ENCODE measurements around the gene ATP6V0B.
A peak's percentile ranks its signal among the peaks of the same experiment; 100 is the strongest.

ATP6V0B gene

GRCh38 chr1:43974443-43975248 lies at the start of gene ATP6V0B:
ATP6V0B (plus strand) TSS chr1:43974960; CDS start chr1:43975041, 81 bp downstream.
- DNase-seq (ENCODE audit: low read depth in 3 of 3) = peak; percentile 90 to 97 (median 95)

DNA sequence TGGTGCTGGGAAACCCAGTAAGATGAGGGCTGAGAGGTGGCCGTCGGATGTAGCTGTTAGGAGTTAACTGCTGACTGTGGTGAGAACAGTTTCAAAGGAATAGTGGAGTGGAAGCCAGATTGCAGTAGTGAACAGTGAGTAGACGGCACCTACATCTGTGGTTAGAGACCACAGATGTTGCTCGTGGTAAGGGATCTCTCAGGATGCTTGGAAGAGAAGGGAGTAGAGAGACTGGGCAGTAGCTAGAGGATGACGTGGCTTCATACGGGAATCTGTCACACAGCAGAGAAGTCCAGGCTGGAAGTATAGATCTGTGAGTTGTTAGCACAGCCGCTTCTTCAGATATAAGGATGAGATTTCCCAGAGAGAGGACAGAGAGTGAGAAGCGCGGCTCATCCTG lies 48.9 kb upstream of the ATP6V0B start:
- no peak for DNase-seq (ENCODE audit: low read depth in 3 of 3)

DNA sequence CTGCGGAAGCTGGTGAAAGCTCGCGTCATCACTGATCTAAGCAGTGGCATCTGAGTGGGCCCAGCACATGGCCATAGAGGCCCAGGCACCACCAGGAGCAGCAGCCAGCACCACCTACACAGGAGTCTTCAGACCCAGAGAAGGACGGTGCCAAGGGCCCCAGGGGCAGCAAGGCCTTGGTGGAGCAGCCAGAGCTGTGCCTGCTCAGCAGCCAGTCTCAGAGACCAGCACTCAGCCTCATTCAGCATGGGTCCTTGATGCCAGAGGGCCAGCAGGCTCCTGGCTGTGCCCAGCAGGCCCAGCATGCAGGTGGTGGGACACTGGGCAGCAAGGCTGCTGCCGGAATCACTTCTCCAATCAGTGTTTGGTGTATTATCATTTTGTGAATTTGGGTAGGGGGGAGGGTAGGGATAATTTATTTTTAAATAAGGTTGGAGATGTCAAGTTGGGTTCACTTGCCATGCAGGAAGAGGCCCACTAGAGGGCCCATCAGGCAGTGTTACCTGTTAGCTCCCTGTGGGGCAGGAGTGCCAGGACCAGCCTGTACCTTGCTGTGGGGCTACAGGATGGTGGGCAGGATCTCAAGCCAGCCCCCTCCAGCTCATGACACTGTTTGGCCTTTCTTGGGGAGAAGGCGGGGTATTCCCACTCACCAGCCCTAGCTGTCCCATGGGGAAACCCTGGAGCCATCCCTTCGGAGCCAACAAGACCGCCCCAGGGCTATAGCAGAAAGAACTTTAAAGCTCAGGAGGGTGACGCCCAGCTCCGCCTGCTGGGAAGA lies 44.4 kb upstream of the ATP6V0B start:
- DNase-seq (ENCODE audit: low read depth in 3 of 3) = no peak

DNA sequence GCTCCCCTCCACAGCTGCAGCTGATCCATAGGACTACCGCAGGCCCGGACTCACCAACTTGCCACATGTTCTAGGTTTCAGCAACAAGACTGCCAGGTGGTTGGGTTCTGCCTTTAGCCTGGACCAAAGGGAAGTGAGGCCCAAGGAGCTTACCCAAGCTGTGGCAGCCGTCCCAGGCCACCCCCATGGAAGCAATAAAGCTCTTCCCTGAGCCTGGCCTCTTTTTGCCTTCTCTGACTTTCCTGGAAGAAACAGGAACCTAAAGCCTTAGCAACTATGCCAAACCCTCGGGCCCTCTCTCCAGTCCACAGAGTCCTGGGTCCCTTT lies 43.8 kb upstream of the ATP6V0B start:
- no peak for DNase-seq (ENCODE audit: low read depth in 3 of 3)

- DNase-seq (ENCODE audit: low read depth in 3 of 3) = no peak
Measured at GRCh38 chr1:43931711-43932660, 42.8 kb upstream of the ATP6V0B start.

GRCh38 chr1:43932786-43933385 lies 41.9 kb upstream of the ATP6V0B start:
- DNase-seq (ENCODE audit: low read depth in 3 of 3) = no peak

DNA sequence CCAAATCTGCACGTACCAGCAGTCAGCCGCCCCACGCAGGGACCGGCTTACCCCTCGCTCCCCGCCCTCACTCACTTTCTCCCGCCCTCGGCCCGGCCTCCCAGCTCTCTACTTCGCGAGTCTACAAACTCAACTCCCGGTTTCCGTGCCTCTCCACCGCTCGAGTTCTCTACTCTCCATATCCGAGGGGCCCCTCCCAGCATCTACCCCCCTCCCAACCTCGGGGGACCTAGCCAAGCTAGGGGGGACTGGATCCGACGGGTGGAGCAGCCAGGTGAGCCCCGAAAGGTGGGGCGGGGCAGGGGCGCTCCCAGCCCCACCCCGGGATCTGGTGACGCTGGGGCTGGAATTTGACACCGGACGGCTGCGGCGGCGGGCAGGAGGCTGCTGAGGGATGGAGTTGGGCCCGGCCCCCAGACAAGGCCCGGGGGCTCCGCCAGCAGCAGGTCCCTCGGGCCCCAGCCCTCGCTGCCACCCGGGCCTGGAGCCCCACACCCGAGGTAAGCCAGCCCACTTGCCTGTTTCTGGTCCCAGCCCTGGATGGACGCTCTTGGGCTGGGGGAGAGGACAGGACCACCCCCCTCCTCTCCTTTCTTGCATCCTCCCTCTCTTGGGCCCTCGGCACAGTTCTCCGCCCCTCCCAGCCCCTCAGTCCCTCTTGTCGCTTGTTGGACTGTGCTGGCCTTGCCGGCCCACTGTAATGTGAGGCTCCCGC lies 41.2 kb upstream of the ATP6V0B start, which contains the start of gene ARTN:
Gene ARTN (plus strand): TSS at position 416 of the 715 bp plus-strand sequence. CDS start 1,856 bp downstream, outside the sequence.
- no peak for DNase-seq (ENCODE audit: low read depth in 3 of 3)

- DNase-seq (ENCODE audit: low read depth in 3 of 3) = peak in 2 of 3 donors; percentile 33 to 68
Measured at GRCh38 chr1:43934101-43934985, 40.4 kb upstream of the ATP6V0B start.

DNA sequence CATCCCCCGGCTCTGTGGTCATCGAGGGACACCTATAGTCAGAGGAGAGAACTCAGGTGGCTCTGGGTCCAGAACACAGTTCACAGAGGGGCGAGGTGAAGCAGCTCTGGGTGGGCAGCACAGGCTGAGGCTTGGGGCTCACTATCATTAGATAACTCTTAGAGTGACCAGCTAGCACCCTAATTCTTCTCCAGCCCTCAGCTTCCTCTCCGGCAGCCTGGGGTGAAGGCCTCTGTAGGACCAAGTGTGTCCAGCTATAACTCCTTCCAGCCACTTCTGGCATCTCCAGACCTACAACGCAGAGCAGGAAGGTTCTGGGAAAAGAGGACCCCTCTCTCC lies 39.8 kb upstream of the ATP6V0B start:
- no peak for DNase-seq (ENCODE audit: low read depth in 3 of 3)

DNA sequence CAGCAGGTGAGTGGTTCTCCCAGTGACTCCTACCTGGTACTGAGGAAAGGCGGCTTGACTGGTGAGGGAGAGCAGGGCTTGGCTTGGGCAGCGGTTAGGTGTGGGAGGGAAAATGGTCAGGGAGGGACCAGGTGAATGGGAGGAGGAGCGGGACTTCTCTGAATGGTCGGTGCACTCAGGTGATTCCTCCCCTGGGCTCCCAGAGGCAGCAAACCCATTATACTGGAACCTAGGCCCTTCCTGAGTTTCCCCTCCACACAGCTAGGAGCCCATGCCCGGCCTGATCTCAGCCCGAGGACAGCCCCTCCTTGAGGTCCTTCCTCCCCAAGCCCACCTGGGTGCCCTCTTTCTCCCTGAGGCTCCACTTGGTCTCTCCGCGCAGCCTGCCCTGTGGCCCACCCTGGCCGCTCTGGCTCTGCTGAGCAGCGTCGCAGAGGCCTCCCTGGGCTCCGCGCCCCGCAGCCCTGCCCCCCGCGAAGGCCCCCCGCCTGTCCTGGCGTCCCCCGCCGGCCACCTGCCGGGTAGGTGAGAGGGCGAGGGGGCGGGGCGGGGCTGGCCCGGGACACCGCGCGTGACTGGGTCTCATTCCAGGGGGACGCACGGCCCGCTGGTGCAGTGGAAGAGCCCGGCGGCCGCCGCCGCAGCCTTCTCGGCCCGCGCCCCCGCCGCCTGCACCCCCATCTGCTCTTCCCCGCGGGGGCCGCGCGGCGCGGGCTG lies 38.9 kb upstream of the ATP6V0B start:
- no peak for DNase-seq (ENCODE audit: low read depth in 3 of 3)

DNA sequence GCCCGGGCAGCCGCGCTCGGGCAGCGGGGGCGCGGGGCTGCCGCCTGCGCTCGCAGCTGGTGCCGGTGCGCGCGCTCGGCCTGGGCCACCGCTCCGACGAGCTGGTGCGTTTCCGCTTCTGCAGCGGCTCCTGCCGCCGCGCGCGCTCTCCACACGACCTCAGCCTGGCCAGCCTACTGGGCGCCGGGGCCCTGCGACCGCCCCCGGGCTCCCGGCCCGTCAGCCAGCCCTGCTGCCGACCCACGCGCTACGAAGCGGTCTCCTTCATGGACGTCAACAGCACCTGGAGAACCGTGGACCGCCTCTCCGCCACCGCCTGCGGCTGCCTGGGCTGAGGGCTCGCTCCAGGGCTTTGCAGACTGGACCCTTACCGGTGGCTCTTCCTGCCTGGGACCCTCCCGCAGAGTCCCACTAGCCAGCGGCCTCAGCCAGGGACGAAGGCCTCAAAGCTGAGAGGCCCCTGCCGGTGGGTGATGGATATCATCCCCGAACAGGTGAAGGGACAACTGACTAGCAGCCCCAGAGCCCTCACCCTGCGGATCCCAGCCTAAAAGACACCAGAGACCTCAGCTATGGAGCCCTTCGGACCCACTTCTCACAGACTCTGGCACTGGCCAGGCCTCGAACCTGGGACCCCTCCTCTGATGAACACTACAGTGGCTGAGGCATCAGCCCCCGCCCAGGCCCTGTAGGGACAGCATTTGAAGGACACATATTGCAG lies 38.2 kb upstream of the ATP6V0B start:
- no peak for DNase-seq (ENCODE audit: low read depth in 3 of 3)

DNA sequence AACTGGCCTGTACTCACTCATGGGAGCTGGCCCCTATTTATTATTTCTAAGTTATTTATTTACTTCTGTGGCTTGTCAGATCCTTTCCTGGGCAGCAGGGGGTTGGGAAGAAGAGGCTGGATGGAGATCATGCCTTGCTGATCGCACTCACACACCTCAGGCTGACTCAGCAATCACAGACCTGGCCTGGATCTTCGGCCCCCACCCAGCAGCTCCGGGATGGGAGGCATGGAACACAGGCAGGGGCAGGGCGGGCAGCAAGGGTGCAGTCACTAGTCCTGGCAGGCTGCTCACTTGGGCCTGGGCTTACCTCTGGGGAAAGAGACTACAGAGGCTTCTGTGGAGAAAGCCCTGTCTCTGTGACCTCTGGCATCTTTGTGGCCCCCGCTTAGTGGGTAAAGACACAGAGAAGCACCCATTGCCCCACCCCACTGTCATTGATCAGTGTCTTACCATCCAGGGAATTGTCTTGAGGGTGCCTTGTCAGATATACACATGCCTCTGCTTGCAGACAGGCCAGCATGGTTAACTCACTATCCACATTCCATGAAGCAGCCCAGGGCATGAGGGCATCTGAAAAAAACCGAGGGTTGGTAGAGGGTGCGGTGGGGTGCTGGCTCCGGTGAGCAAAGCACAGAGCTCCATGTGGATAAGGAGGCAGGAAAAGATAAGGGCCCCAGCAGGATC lies 37.4 kb upstream of the ATP6V0B start:
- no peak for DNase-seq (ENCODE audit: low read depth in 3 of 3)

DNA sequence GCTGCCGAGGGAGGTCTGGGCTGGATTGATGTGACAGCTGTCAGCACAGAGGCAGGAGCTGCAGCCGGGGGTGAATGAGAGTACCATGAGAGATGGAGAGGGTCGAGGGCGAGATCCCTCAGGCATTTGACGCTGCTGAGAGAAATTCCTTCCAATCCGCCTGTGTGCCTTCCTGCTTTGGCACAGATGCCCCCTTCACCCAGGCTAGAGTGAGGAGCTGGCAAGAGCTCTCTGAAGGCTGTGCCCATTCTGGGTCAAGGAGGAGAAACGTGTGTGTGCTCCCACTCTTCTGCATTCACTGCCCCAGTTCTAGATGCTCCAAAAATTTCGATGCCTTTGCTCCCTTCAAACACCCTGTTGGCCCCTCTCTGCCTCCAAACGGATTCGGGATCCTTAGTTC lies 36.4 kb upstream of the ATP6V0B start:
- no peak for DNase-seq (ENCODE audit: low read depth in 3 of 3)

DNA sequence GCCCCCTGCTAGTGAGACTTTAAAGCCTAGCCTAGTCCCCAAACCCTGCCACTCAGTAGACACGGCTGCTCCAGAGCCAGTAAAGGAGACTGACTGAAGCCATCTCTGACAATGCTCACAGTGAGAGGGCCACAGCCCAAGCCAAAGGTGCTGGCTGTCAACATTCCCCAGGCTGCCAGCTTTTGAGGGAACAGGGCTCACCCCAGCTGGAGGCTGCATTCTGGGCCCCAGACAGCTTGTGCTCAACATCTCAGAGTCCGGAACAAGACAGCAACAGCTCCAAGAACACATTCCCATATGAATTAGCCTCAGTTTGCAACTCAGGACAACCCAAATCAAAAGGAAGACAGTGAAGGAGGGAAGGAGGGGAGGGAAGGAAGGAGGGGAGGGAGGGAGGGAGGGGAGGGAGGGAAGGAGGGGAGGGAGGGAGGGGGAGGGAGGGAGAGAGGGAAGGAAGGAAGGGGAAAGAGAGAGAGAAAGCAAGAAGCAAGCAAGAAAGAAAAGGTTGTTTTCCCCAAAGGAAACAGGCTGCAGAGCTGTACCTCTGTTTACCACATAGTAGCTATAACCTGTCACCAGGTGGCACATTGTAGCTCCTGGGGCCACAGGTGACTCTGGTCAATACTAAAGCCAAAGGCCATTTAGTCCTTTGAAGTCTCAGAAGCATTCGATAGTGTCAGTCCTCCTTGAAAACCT lies 35.7 kb upstream of the ATP6V0B start:
- DNase-seq (ENCODE audit: low read depth in 3 of 3) = no peak

DNA sequence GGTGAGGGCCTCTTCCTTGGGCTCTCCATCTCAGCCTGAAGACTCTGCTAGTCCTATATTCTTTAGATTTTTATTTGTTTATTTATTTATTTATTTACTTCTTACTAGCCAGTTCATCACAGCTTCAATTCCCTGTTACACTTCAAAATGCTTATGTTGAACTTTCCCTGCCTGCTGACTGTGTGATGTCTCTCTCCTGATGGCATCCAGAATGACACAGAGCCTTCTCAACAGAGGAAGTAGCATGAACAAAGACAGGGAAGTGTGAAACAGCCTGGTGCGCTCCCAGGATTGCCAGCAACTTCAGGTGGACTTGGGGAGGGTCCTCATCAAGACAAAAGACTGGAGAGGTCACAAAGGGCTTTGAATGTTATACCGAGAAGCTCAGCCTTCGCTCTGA lies 32.3 kb upstream of the ATP6V0B start:
- no peak for DNase-seq (ENCODE audit: low read depth in 3 of 3)

GRCh38 chr1:43944860-43945259 lies 29.9 kb upstream of the ATP6V0B start:
- no peak for DNase-seq (ENCODE audit: low read depth in 3 of 3)

GRCh38 chr1:43945674-43946235 lies 29.0 kb upstream of the ATP6V0B start:
- DNase-seq (ENCODE audit: low read depth in 3 of 3) = no peak
